Tongue (tissue), 2 donors: ENCODE data around the gene CUL3. TPM values are rescaled to one million over a fixed set of nuclear protein-coding genes. Genes with fewer than 3 reads are reported as not detected.

ENCODE experiments used
- DNase-seq: peaks from one replicate; pipeline ENCODE4 v3.0.0-alpha.2; 2015
- total RNA-seq: library from RNA; depleted of rRNA; stranded (reverse); fragments of >200 nt; gene quantifications from one replicate; pipeline ENCODE4 v1.2.3, GENCODE V29; 2014

Gene CUL3
- total RNA-seq, 1 donor from 2014 or later: 107 TPM

GRCh38 chr2:224580248-224580647 is 4.9 kb downstream of the CUL3 start:
- DNase-seq: no peak

- DNase-seq: peak; percentile 29
Measured at GRCh38 chr2:224579411-224579810, 5.8 kb downstream of the CUL3 start.

- DNase-seq: no peak
Measured at GRCh38 chr2:224577541-224577940, 7.6 kb downstream of the CUL3 start.

GRCh38 chr2:224576088-224576715 is 9.0 kb downstream of the CUL3 start:
- no peak for DNase-seq

GRCh38 chr2:224574423-224575084 is 10.6 kb downstream of the CUL3 start:
- DNase-seq: no peak

GRCh38 chr2:224573724-224574123 is 11.4 kb downstream of the CUL3 start:
- DNase-seq: no peak

GRCh38 chr2:224572338-224572737 is 12.8 kb downstream of the CUL3 start:
- peak; percentile 13 for DNase-seq

- peak; percentile 65 for DNase-seq
Measured at GRCh38 chr2:224570328-224570993, 14.7 kb downstream of the CUL3 start.

GRCh38 chr2:224569654-224570053 is 15.5 kb downstream of the CUL3 start:
- no peak for DNase-seq

GRCh38 chr2:224565452-224566035 is 19.6 kb downstream of the CUL3 start:
- DNase-seq: no peak

- DNase-seq: no peak
Measured at GRCh38 chr2:224563537-224563936, 21.6 kb downstream of the CUL3 start.

GRCh38 chr2:224562831-224563230 is 22.3 kb downstream of the CUL3 start:
- no peak for DNase-seq

GRCh38 chr2:224561234-224562005 is 23.7 kb downstream of the CUL3 start:
- DNase-seq: no peak

- no peak for DNase-seq
Measured at GRCh38 chr2:224560549-224560948, 24.6 kb downstream of the CUL3 start.

GRCh38 chr2:224557610-224558009 is 27.6 kb downstream of the CUL3 start:
- no peak for DNase-seq

GRCh38 chr2:224556381-224556780 is 28.8 kb downstream of the CUL3 start:
- DNase-seq: no peak

- no peak for DNase-seq
Measured at GRCh38 chr2:224555823-224556366, 29.3 kb downstream of the CUL3 start.

- no peak for DNase-seq
Measured at GRCh38 chr2:224552771-224553170, 32.4 kb downstream of the CUL3 start.

- DNase-seq: no peak
Measured at GRCh38 chr2:224551693-224552092, 33.5 kb downstream of the CUL3 start.

GRCh38 chr2:224546926-224547325 is 38.2 kb downstream of the CUL3 start:
- no peak for DNase-seq

- DNase-seq: no peak
Measured at GRCh38 chr2:224545884-224546644, 39.1 kb downstream of the CUL3 start.
